Common myeloid progenitor, CD34-positive (primary cell): Measurements from ENCODE around the gene TIMM50.

Experiments used
- CTCF ChIA-PET: fragments of 350-600 bp; sonication (Branson Sonifier 250); formaldehyde crosslinking; loops from one replicate; lab custom pipeline; 2021; ENCODE audit warnings: antibody characterized with exemption; lab: Charles Lee
- POLR2A ChIA-PET: fragments of 350-600 bp; sonication (Branson Sonifier 250); formaldehyde crosslinking; loops from one replicate; lab custom pipeline; 2021; ENCODE audit warnings: antibody characterized with exemption; lab: Charles Lee
- DNase-seq, 3 donors: peaks; one replicate each; pipeline versions ENCODE4 v3.0.0 to v3.0.0-alpha.2; 2013
- H3K27ac ChIP-seq, 2 experiments: 1 replicate in 1 of 2; 2 replicates in 1 of 2; pipeline ENCODE4 v1.7.0; 2013; ENCODE audit warnings: inconsistent platforms in 2 of 2, low read length in 2 of 2, mild to moderate bottlenecking in 2 of 2, low read depth in 1 of 2, moderate library complexity in 1 of 2; ENCODE audit not compliant: severe bottlenecking in 2 of 2, insufficient read depth in 1 of 2, poor library complexity in 1 of 2
- H3K27me3 ChIP-seq, 5 experiments: replicated peaks in 2 of 5; 1 replicate in 3 of 5; 2 replicates in 2 of 5; pipeline versions ENCODE4 v1.6.1 to v1.7.0; 2013; ENCODE audit warnings: low read length in 4 of 5, mild to moderate bottlenecking in 2 of 5, moderate library complexity in 2 of 5, inconsistent platforms in 1 of 5; ENCODE audit not compliant: insufficient read depth in 5 of 5, control insufficient read depth in 4 of 5
- H3K36me3 ChIP-seq, 4 experiments: 1 replicate in 2 of 4; 2 replicates in 2 of 4; pipeline versions ENCODE4 v1.6.1 to v1.7.0; 2013; ENCODE audit warnings: low read length in 3 of 4, control low read depth in 1 of 4, mild to moderate bottlenecking in 1 of 4; ENCODE audit not compliant: control insufficient read depth in 4 of 4, insufficient read depth in 4 of 4
- H3K4me1 ChIP-seq, 4 experiments: 1 replicate in 3 of 4; 2 replicates in 1 of 4; pipeline versions ENCODE4 v1.6.1 to v1.7.1; 2013; ENCODE audit warnings: low read length in 3 of 4, mild to moderate bottlenecking in 3 of 4, control low read depth in 1 of 4, inconsistent platforms in 1 of 4, moderate library complexity in 1 of 4; ENCODE audit not compliant: control insufficient read depth in 4 of 4, insufficient read depth in 4 of 4; ENCODE audit errors: control extremely low read depth in 1 of 4
- H3K4me3 ChIP-seq, 7 experiments: 1 replicate in 4 of 7; 2 replicates in 3 of 7; pipeline versions ENCODE4 v1.5.1 to v1.7.0; 2013; ENCODE audit warnings: mild to moderate bottlenecking in 7 of 7, low read length in 6 of 7, moderate library complexity in 6 of 7, inconsistent platforms in 2 of 7, low read depth in 2 of 7, control low read depth in 1 of 7; ENCODE audit not compliant: insufficient read depth in 4 of 7, control insufficient read depth in 1 of 7; ENCODE audit errors: extremely low read depth in 1 of 7
- H3K9me3 ChIP-seq, 5 experiments: 1 replicate in 4 of 5; 2 replicates in 1 of 5; pipeline versions ENCODE4 v1.6.1 to v1.7.1; 2013; ENCODE audit warnings: low read length in 4 of 5, mild to moderate bottlenecking in 2 of 5, inconsistent platforms in 1 of 5, low read depth in 1 of 5, moderate library complexity in 1 of 5; ENCODE audit not compliant: control insufficient read depth in 4 of 5, insufficient read depth in 2 of 5; ENCODE audit errors: control extremely low read depth in 1 of 5
- WGBS: methylation state at CpG from one replicate; pipeline ENCODE4 v1.1.5; 2013; ENCODE audit not compliant: insufficient coverage; 5-methylcytosine and 5-hydroxymethylcytosine counted together

Gene TIMM50

GRCh38 chr19:39498798-39499642 lies 18.4 kb downstream of the TIMM50 start, which contains the start of gene DLL3:
TSS of gene DLL3 (plus strand) at chr19:39498947. CDS start at chr19:39498975, 28 bp downstream.
- ChIA-PET POLR2A (no interaction called here), CTCF (interaction anchor here (1.2 kb wide), 1 partner anchor 9 kb away, joined by 3 read pairs; no protein-coding TSS in a partner anchor)
- Histone ChIP-seq H3K27ac (no peak within 1 kb of the TSS), H3K4me3 (peak within 1 kb of the TSS in 6 of 7 experiments; percentile 4 to 57 (median 36)), H3K27me3 (peaks cover 0 to 75% (median 22%) of the 10 kb centered on the region in 5 experiments), H3K9me3 (peaks cover 0 to 8% (median 0%) of the 10 kb centered on the region in 5 experiments), H3K36me3 (no peaks in the 10 kb centered on the region), H3K4me1 (peaks cover 0 to 23% (median 17%) of the 10 kb centered on the region in 4 experiments)
- 1% methylated on average over 33 of the region's 60 CpGs for WGBS
- peak in 1 of 3 donors; percentile 53 for DNase-seq

- 88% methylated on average over 4 of the region's 8 CpGs for WGBS
- ChIA-PET CTCF (interaction anchor here (1.1 to 1.2 kb wide), 2 partner anchors 33 to 34 kb away, joined by 3 to 5 read pairs; partner anchors contain the start of gene EID2B), POLR2A (no interaction called here)
- no peak overlapping the region for H3K27ac ChIP-seq
- H3K36me3 ChIP-seq, result no peaks in the 10 kb centered on the region
- H3K9me3 ChIP-seq, result peaks cover 0 to 8% (median 0%) of the 10 kb centered on the region in 5 experiments
- DNase-seq, result no peak
- H3K4me3 ChIP-seq, result no peak overlapping the region
- H3K27me3 ChIP-seq, result peaks cover 0 to 84% (median 22%) of the 10 kb centered on the region in 5 experiments
- peaks cover 0 to 23% (median 17%) of the 10 kb centered on the region in 4 experiments for H3K4me1 ChIP-seq
Observed at GRCh38 chr19:39499932-39500331, 19.3 kb downstream of the TIMM50 start.

GRCh38 chr19:39500543-39500942 lies 19.9 kb downstream of the TIMM50 start:
- H3K27me3 ChIP-seq, result peaks cover 0 to 90% (median 22%) of the 10 kb centered on the region in 5 experiments
- POLR2A ChIA-PET, result no interaction called here
- 51% methylated on average over 3 of the region's 4 CpGs for WGBS

GRCh38 chr19:39501340-39501739 lies 20.7 kb downstream of the TIMM50 start:
- ChIA-PET CTCF (interaction anchor here (1.2 to 1.4 kb wide), 2 partner anchors 27 to 32 kb away, joined by 3 to 5 read pairs; no protein-coding TSS in a partner anchor), POLR2A (no interaction called here)
- Histone ChIP-seq H3K9me3 (peaks cover 0 to 8% (median 0%) of the 10 kb centered on the region in 5 experiments), H3K27ac (no peak overlapping the region), H3K27me3 (peaks cover 0 to 94% (median 22%) of the 10 kb centered on the region in 5 experiments), H3K4me3 (no peak overlapping the region), H3K4me1 (peaks cover 0 to 23% (median 17%) of the 10 kb centered on the region in 4 experiments), H3K36me3 (no peaks in the 10 kb centered on the region)
- 100% methylated on average over 2 of the region's 5 CpGs for WGBS
- no peak for DNase-seq

More at GRCh38 chr19:39500543-39500942, 19.9 kb downstream of the TIMM50 start:
- peaks cover 0 to 8% (median 0%) of the 10 kb centered on the region in 5 experiments for H3K9me3 ChIP-seq
- H3K27ac ChIP-seq, result no peak overlapping the region
- CTCF ChIA-PET, result interaction anchor here (1.1 to 1.4 kb wide), 3 partner anchors 26 to 33 kb away, joined by 3 to 5 read pairs (median 3); partner anchors contain the start of gene EID2B
- no peaks in the 10 kb centered on the region for H3K36me3 ChIP-seq
- no peak for DNase-seq
- no peak overlapping the region for H3K4me3 ChIP-seq
- H3K4me1 ChIP-seq, result peaks cover 0 to 23% (median 17%) of the 10 kb centered on the region in 4 experiments

GRCh38 chr19:39502640-39503417 lies 22.2 kb downstream of the TIMM50 start:
- H3K27ac ChIP-seq, result no peak overlapping the region
- H3K4me1 ChIP-seq, result peaks cover 0 to 31% (median 20%) of the 10 kb centered on the region in 4 experiments
- 21% methylated on average over 52 of the region's 69 CpGs for WGBS
- POLR2A ChIA-PET, result no interaction called here
- no peaks in the 10 kb centered on the region for H3K36me3 ChIP-seq
- DNase-seq, result peak; percentile 88 to 93 (median 93)
- CTCF ChIA-PET, result interaction anchor here (0.7 to 1.7 kb wide), 8 partner anchors 9 to 89 kb away, joined by 3 to 11 read pairs (median 4); no protein-coding TSS in a partner anchor
- no peak overlapping the region for H3K4me3 ChIP-seq
- H3K27me3 ChIP-seq, result peaks cover 4 to 96% (median 31%) of the 10 kb centered on the region in 5 experiments
- peaks cover 0 to 8% (median 0%) of the 10 kb centered on the region in 5 experiments for H3K9me3 ChIP-seq

- H3K27ac ChIP-seq, result no peak overlapping the region
- 67% methylated on average over 7 of the region's 7 CpGs for WGBS
- no peaks in the 10 kb centered on the region for H3K36me3 ChIP-seq
- peaks cover 5 to 75% (median 22%) of the 10 kb centered on the region in 5 experiments for H3K27me3 ChIP-seq
- no peak for DNase-seq
- peaks cover 0 to 4% (median 0%) of the 10 kb centered on the region in 5 experiments for H3K9me3 ChIP-seq
- peaks cover 0 to 16% (median 7%) of the 10 kb centered on the region in 4 experiments for H3K4me1 ChIP-seq
- CTCF ChIA-PET, result no interaction called here
- POLR2A ChIA-PET, result no interaction called here
- peak overlapping the region in 3 of 7 experiments; percentile 51 to 66 (median 64) for H3K4me3 ChIP-seq
Observed at GRCh38 chr19:39506598-39506943, 25.9 kb downstream of the TIMM50 start.
